K562 (cell line): ENCODE measurements around the gene DPYSL3. TPM values are rescaled to one million over a fixed set of nuclear protein-coding genes. Genes with fewer than 3 reads are reported as not detected.

Experiments
- ATAC-seq: fragments of 200-7000 bp; cut with Tn5 transposase; 3 replicates; pipeline ENCODE4 v1.9.1; 2020; ENCODE audit warnings: moderate library complexity
- BruUV-seq: library from RNA; stranded (reverse); fragments of 400-500 nt; replicated peaks from 2 replicates; lab custom pipeline; 2021; lab: Mats Ljungman, UMichigan
- CTCF ChIA-PET: fragments of 300-600 bp; formaldehyde crosslinking; extraction: SDS; loops from one replicate; lab custom pipeline; 2021; ENCODE audit warnings: low intra/inter-chr PET ratio; lab: Yijun Ruan, JAX
- POLR2A ChIA-PET: fragments of 300-600, 350-650 bp; sonication (Branson Sonifier 250); formaldehyde crosslinking; extraction: SDS; loops from one replicate; lab custom pipeline; 2021; ENCODE audit warnings: antibody characterized with exemption, inconsistent platforms; lab: Yijun Ruan, JAX
- DNase-seq, 4 experiments: peaks; one replicate each; pipeline versions ENCODE4 v3.0.0 to v3.0.0-alpha.2; 2011 to 2018; ENCODE audit warnings: low spot score in 3 of 4, mixed read lengths in 3 of 4; ENCODE audit errors: extremely low read depth in 1 of 4
- FAIRE-seq: peaks from 2 replicates; lab custom pipeline; 2011; peaks lifted over from hg19 to GRCh38; lab: Jason Lieb, UNC
- H2AFZ ChIP-seq: 2 replicates; pipeline ENCODE4 v1.6.0; 2011; ENCODE audit warnings: low read depth, low read length, control low read depth, inconsistent platforms
- H3K27ac ChIP-seq: fragments of 200-600 bp; 3 replicates; pipeline ENCODE4 v1.8.0; 2011; ENCODE audit warnings: low read depth, mild to moderate bottlenecking, control low read depth, inconsistent platforms, low read length, moderate library complexity, mixed read lengths; ENCODE audit errors: extremely low read depth
- H3K27me3 ChIP-seq, 2 experiments: fragments of 300-600 bp in 1 of 2; 2 replicates in 1 of 2; 3 replicates in 1 of 2; pipeline versions ENCODE4 v1.6.0 to v1.8.0; 2011; ENCODE audit warnings: inconsistent platforms in 2 of 2, low read length in 2 of 2, mild to moderate bottlenecking in 1 of 2, mixed read lengths in 1 of 2, moderate library complexity in 1 of 2; ENCODE audit not compliant: control insufficient read depth in 2 of 2, insufficient read depth in 2 of 2
- H3K36me3 ChIP-seq: fragments of 300-600 bp; 3 replicates; pipeline ENCODE4 v1.8.0; 2011; ENCODE audit warnings: mild to moderate bottlenecking, low read length, inconsistent platforms; ENCODE audit not compliant: control insufficient read depth, insufficient read depth
- H3K4me1 ChIP-seq, 2 experiments: fragments of 200-600 bp in 1 of 2; replicated peaks in 1 of 2; 2 replicates in 1 of 2; 3 replicates in 1 of 2; pipeline versions ENCODE4 v1.5.1 to v1.8.0; 2011; ENCODE audit warnings: inconsistent platforms in 2 of 2, low read length in 2 of 2, mild to moderate bottlenecking in 1 of 2, mixed read lengths in 1 of 2, moderate library complexity in 1 of 2; ENCODE audit not compliant: control insufficient read depth in 2 of 2, insufficient read depth in 2 of 2
- H3K4me2 ChIP-seq: 2 replicates; pipeline ENCODE4 v1.6.1; 2011; ENCODE audit warnings: low read length, control low read depth, inconsistent platforms, mixed read lengths; ENCODE audit not compliant: insufficient read depth
- H3K4me3 ChIP-seq: fragments of 200-600 bp; sonication (generic), shearing (Covaris generic); 2 replicates; pipeline ENCODE4 v1.5.1; 2016; ENCODE audit warnings: control low read depth, inconsistent platforms
- H3K79me2 ChIP-seq: fragments of 200-600 bp; 3 replicates; pipeline ENCODE4 v1.8.0; 2011; ENCODE audit warnings: low read length, inconsistent platforms; ENCODE audit not compliant: control insufficient read depth, insufficient read depth
- H3K9ac ChIP-seq, 2 experiments: 2 replicates each; pipeline versions ENCODE4 v1.6.0 to v1.6.1; 2011; ENCODE audit warnings: low read depth in 2 of 2, low read length in 2 of 2, control low read depth in 1 of 2, inconsistent platforms in 1 of 2, mild to moderate bottlenecking in 1 of 2, mixed read lengths in 1 of 2; ENCODE audit not compliant: insufficient read depth in 1 of 2
- H3K9me1 ChIP-seq: one replicate; pipeline ENCODE4 v1.6.0; 2011; ENCODE audit warnings: inconsistent platforms, mild to moderate bottlenecking, low read length, moderate library complexity; ENCODE audit not compliant: control insufficient read depth, insufficient read depth
- H3K9me3 ChIP-seq: replicated peaks from 2 replicates; pipeline ENCODE4 v1.5.1; 2011; ENCODE audit warnings: low read depth, low read length, inconsistent platforms; ENCODE audit not compliant: control insufficient read depth, insufficient read depth
- H4K20me1 ChIP-seq: replicated peaks from 2 replicates; pipeline ENCODE4 v1.6.1; 2011; ENCODE audit warnings: low read length, inconsistent platforms, mixed read lengths; ENCODE audit not compliant: control insufficient read depth, insufficient read depth
- ARID2 ChIP-seq: fragments of 450-650 bp; IDR thresholded peaks from 2 replicates; pipeline ENCODE4 v1.6.1; 2017; ENCODE audit warnings: antibody characterized with exemption, mild to moderate bottlenecking
- COPS2 ChIP-seq: fragments of 450-650 bp; conservative IDR thresholded peaks from 2 replicates; pipeline ENCODE4 v1.6.1; 2016; ENCODE audit warnings: mild to moderate bottlenecking, moderate library complexity
- DMBX1 ChIP-seq: fragments of 250-450 bp; sonication (Bioruptor Pico); IDR thresholded peaks from 2 replicates; pipeline ENCODE4 v1.8.0; 2022; ENCODE audit warnings: inconsistent platforms, mild to moderate bottlenecking, moderate library complexity, borderline replicate concordance
- HMG20A ChIP-seq: fragments of 450-650 bp; formaldehyde crosslinking; conservative IDR thresholded peaks from 2 replicates; pipeline ENCODE4 v1.4.0; 2020; ENCODE audit warnings: mild to moderate bottlenecking, mixed read lengths
- MCM7 ChIP-seq, 2 experiments: fragments of 450-650 bp; IDR thresholded peaks; 2 replicates each; pipeline ENCODE4 v1.6.1; 2016 to 2018
- NR4A1 ChIP-seq, 2 experiments: fragments of 250-450 bp in 1 of 2; fragments of 450-650 bp in 1 of 2; sonication (Bioruptor Pico) in 1 of 2; IDR thresholded peaks; 2 replicates each; pipeline versions ENCODE4 v1.4.0 to v1.6.1; 2016 to 2020; ENCODE audit warnings: mild to moderate bottlenecking in 2 of 2, missing compliant biosample characterization in 1 of 2, missing genetic modification characterization in 1 of 2, moderate library complexity in 1 of 2
- POLR2G ChIP-seq: fragments of 200-400 bp; formaldehyde crosslinking; IDR thresholded peaks from 2 replicates; pipeline ENCODE4 v1.6.1; 2017; ENCODE audit warnings: low read depth, mild to moderate bottlenecking, antibody characterized with exemption, low read length, moderate library complexity
- SAFB2 ChIP-seq: fragments of 200-400 bp; formaldehyde crosslinking; IDR thresholded peaks from 2 replicates; pipeline ENCODE4 v1.6.1; 2018; ENCODE audit warnings: borderline replicate concordance, low read length, low read depth, moderate library complexity; ENCODE audit not compliant: severe bottlenecking
- YY1 ChIP-seq, 3 experiments: IDR thresholded peaks; 2 replicates each; pipeline ENCODE4 v1.6.1; 2011; ENCODE audit warnings: low read length in 2 of 3, mild to moderate bottlenecking in 2 of 3, moderate library complexity in 2 of 3, borderline replicate concordance in 1 of 3, control low read depth in 1 of 3, low read depth in 1 of 3; ENCODE audit not compliant: insufficient read depth in 3 of 3, insufficient replicate concordance in 2 of 3, control insufficient read depth in 1 of 3, insufficient read length in 1 of 3; ENCODE audit errors: extremely low read depth in 1 of 3
- ZBTB7A ChIP-seq: IDR thresholded peaks from 2 replicates; pipeline ENCODE4 v1.6.1; 2011; ENCODE audit warnings: low read depth, mild to moderate bottlenecking, low read length, moderate library complexity, borderline replicate concordance; ENCODE audit not compliant: control insufficient read depth
- ZNF121 ChIP-seq: sonication (generic); formaldehyde crosslinking; conservative IDR thresholded peaks from 2 replicates; pipeline ENCODE4 v1.8.0; 2022; ENCODE audit warnings: missing genetic modification reagents
- ZNF436 ChIP-seq: fragments of 250-450, 450-650 bp; sonication (Bioruptor Pico); formaldehyde crosslinking; IDR thresholded peaks from 2 replicates; pipeline ENCODE4 v1.7.0; 2020; ENCODE audit warnings: mild to moderate bottlenecking
- ZNF445 ChIP-seq: fragments of 250-450 bp; sonication (Bioruptor Pico); IDR thresholded peaks from 2 replicates; pipeline ENCODE4 v1.4.0; 2020; ENCODE audit warnings: low read depth, mild to moderate bottlenecking, moderate library complexity
- ZNF511 ChIP-seq: sonication (generic); formaldehyde crosslinking; IDR thresholded peaks from 2 replicates; pipeline ENCODE4 v1.8.0; 2022; ENCODE audit warnings: mild to moderate bottlenecking, missing genetic modification reagents
- ZNF778 ChIP-seq: fragments of 450-650 bp; formaldehyde crosslinking; IDR thresholded peaks from 2 replicates; pipeline ENCODE4 v1.4.0; 2020; ENCODE audit warnings: mild to moderate bottlenecking, moderate library complexity
- WGBS: fragments of 100-300 bp; shearing (Covaris generic); methylation state at CpG from one replicate; pipeline ENCODE4 v1.1.6; 2016; ENCODE audit warnings: low coverage, mixed read lengths; ENCODE audit not compliant: insufficient coverage; ENCODE audit errors: missing lambda C conversion rate; 5-methylcytosine and 5-hydroxymethylcytosine counted together
- in situ Hi-C: fragments of 300-500 bp; cut with MboI; formaldehyde crosslinking; loops from 4 replicates; pipeline ENCODE4 v1.15.0; 2018; ENCODE audit warnings: inconsistent platforms, mixed read lengths
- intact Hi-C: fragments of 100-400 bp; cut with micrococcal nuclease; formaldehyde crosslinking; loops from 2 replicates; pipeline ENCODE4 v1.14.2; 2022
- polyA plus RNA-seq, 8 experiments: library from polyadenylated mRNA; depleted of rRNA in 4 of 8; stranded (reverse) in 5 of 8; unstranded in 3 of 8; fragments of >200 nt; fragmentation: Nextera tagmentation in 2 of 8; fragmentation: Illumina TruSeq in 1 of 8; extraction: Ambion mirVana in 2 of 8; extraction: Trizol in 1 of 8; gene quantifications; 2 replicates each; pipeline versions ENCODE4 v1.2.1 to v1.2.3, GENCODE V29; 2011 to 2014; ENCODE audit warnings: inconsistent platforms in 1 of 8, missing spikeins in 1 of 8
- total RNA-seq, 7 experiments: library from RNA; depleted of rRNA in 6 of 7; stranded (reverse); fragments of >200 nt in 6 of 7; fragmentation: Illumina TruSeq in 2 of 7; extraction: Trizol in 2 of 7; gene quantifications; 2 replicates each; pipeline versions ENCODE4 v1.2.1 to v1.2.3, GENCODE V29; 2011 to 2021; ENCODE audit warnings: low replicate concordance in 1 of 7

Gene DPYSL3
- total and polyA plus RNA-seq, 9 of the 15 experiments (the other 6 are each of a cell fraction or from before 2014, with no cell fraction given), result 0.07 to 0.55 TPM; not detected in 7

DNA sequence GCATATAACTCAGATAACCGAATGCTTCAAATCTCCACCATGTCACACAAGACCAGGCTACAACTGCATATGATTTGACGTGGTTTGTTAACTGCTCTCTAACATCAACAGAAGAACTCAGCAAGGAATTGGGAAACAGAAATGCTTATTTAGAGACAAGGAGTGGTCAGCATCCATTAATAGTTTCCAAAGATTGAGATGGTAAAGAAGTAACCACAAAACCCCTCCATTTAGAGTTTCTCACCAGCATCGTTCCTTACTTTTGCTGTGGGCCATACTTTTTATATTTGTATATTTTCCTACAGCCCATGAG lies 25.2 kb downstream of the DPYSL3 start:
- 2% methylated on average over 3 of the region's 3 CpGs for WGBS
- Histone ChIP-seq H3K4me3 (no peak overlapping the region), H4K20me1 (no peaks in the 10 kb centered on the region), H3K27ac (no peak overlapping the region), H3K4me1 (no peaks in the 10 kb centered on the region), H3K9me1 (no peaks in the 10 kb centered on the region), H2AFZ (no peak overlapping the region), H3K9me3 (no peaks in the 10 kb centered on the region; the same call in 1 of the 2 replicates), H3K36me3 (no peaks in the 10 kb centered on the region), H3K4me2 (no peak overlapping the region), H3K27me3 (no peaks in the 10 kb centered on the region), H3K79me2 (no peaks in the 10 kb centered on the region), H3K9ac (no peak overlapping the region)
- ChIA-PET CTCF (no interaction called here), POLR2A (no interaction called here)
- no peak for DNase-seq
- in situ Hi-C loops (no loop called here), intact Hi-C loops (no loop called here)
- ATAC-seq, result no peak
- BruUV-seq, result no TSS peak
- FAIRE-seq, result no peak
- TF ChIP-seq ZBTB7A (no peak), ARID2 (no peak)

DNA sequence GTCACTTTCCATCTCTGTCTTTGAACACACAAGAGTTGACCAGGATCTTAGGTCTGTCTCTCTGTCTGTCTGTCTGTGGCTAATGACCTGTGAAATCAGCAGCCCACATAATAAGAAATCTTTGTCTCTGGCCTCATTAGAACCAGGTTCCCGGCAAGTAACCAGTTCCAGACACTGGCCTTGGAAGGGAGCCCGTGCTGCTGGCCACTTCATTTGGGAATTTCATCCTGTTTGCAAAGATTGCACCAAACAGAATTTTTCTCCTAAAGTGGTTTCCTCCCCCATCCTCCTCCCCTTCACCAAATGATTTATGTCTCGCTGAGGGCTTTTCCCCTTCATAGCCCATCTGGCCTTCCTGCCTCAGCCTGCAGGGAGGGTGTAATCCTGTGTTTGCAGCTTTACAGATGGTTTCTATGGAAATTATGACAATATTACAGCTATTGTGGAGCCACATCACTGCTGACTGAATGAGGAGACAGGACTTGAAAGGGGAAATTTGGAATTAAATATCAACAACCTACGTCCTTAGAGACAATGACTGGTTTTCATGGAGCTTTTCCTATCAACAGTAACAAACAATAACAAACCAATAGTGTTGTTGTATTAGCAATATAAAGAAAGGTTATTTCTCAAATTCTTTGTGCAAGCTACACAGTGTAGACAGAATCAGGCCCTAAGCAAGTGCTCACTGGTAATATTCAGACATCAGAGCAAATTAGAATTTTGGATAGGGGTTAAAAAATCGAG lies 25.7 kb downstream of the DPYSL3 start:
- Histone ChIP-seq H4K20me1 (no peaks in the 10 kb centered on the region), H3K79me2 (no peaks in the 10 kb centered on the region), H3K9me3 (no peaks in the 10 kb centered on the region; the same call in 1 of the 2 replicates), H3K36me3 (no peaks in the 10 kb centered on the region), H3K4me2 (no peak overlapping the region), H3K4me3 (no peak overlapping the region), H3K4me1 (no peaks in the 10 kb centered on the region), H3K9me1 (no peaks in the 10 kb centered on the region), H3K27me3 (no peaks in the 10 kb centered on the region), H3K27ac (no peak overlapping the region), H2AFZ (no peak overlapping the region), H3K9ac (no peak overlapping the region)
- in situ Hi-C loops, result no loop called here
- no TSS peak for BruUV-seq
- 0% methylated on average over 5 of the region's 5 CpGs for WGBS
- ATAC-seq (no peak), DNase-seq (no peak), FAIRE-seq (no peak)
- CTCF ChIA-PET, result no interaction called here
- intact Hi-C loops, result no loop called here
- POLR2A ChIA-PET, result no interaction called here
- TF ChIP-seq ZNF511 (CRISPR knock-in tag) (no peak), HMG20A (no peak), ZNF436 (CRISPR knock-in tag) (no peak), DMBX1 (CRISPR knock-in tag) (no peak), ZNF445 (CRISPR knock-in tag) (no peak), ZNF778 (no peak), YY1 (IDR thresholded peaks at IDR 0.05; ENCODE audit: borderline replicate concordance in 1 of 3, control insufficient read depth in 1 of 3, extremely low read depth in 1 of 3, insufficient read depth in 3 of 3, insufficient read length in 1 of 3, insufficient replicate concordance in 2 of 3, low read depth in 1 of 3, low read length in 2 of 3) (no peak), POLR2G (no peak), ZNF121 (no peak), COPS2 (no peak), MCM7 (IDR thresholded peaks at IDR 0.05) (no peak), NR4A1 (CRISPR knock-in tag; IDR thresholded peaks at IDR 0.05) (no peak), NR4A1 (tag; IDR thresholded peaks at IDR 0.05) (no peak), SAFB2 (no peak)
